ENCODE measurements around the gene SWAP70.
"Not testable (repeated sequence)": the region's sequence is repeated elsewhere in the genome, so short reads cannot be mapped to it uniquely, and the experiment has no call there.

Gene SWAP70

DNA sequence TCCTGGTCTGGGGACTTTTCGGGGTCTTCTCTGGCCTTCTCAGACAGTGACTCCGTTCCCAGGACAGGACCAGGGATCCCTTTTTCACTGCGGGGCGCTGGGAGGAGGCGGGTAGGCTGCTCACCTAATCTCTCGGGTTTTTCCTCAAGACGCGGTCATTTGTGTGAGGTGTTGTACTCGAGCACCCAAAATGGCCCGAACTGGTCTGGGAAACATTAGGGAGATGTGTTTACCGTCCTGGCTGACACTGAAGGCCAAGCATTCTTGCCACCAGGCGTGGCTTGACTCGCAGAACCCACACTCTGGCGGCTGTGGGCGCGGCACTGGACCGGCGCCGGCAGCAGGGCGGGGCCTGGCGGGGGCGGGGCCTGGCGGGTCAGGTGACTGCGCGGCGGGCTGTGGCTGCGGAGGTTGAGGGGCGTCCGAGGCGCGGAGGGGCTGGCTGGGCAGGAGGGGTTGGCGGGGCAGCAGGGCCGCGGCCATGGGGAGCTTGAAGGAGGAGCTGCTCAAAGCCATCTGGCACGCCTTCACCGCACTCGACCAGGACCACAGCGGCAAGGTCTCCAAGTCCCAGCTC lies at the start of gene SWAP70:
SWAP70 (plus strand) TSS at position 379 of the 577 bp plus-strand sequence; CDS start at position 482, 103 bp downstream.
- peak; percentile 89 for DNase-seq

GRCh38 chr11:9615031-9615451 lies 48.8 kb upstream of the SWAP70 start:
- DNase-seq, result peak; percentile 85

- peak; percentile 35 for DNase-seq
These were observed 47.7 kb upstream of the SWAP70 start for GRCh38 chr11:9616042-9616675.

DNA sequence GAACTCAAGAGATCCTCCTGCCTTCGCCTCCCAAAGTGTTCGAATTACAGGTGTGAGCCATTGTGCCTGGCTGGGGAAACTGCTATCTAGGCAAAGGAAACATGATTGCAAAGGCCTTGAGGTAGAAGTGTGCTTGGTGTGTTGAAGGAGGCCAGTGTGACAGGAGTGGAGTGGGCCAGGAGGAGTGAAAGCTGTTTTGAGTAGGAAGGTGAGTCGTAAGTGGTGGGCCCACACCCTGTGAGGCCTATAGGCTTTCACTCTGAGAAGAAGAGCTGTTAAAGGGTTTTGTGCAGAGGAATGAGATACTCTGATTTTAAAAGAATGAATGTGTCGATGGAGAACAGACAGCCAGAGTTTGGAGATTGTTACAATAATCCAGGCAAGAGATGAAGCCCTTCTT lies 47.0 kb upstream of the SWAP70 start:
- DNase-seq, result no peak

- DNase-seq, result no peak
These were observed 45.9 kb upstream of the SWAP70 start for GRCh38 chr11:9617940-9618339.

GRCh38 chr11:9619004-9619403 lies 44.9 kb upstream of the SWAP70 start:
- no peak for DNase-seq

DNA sequence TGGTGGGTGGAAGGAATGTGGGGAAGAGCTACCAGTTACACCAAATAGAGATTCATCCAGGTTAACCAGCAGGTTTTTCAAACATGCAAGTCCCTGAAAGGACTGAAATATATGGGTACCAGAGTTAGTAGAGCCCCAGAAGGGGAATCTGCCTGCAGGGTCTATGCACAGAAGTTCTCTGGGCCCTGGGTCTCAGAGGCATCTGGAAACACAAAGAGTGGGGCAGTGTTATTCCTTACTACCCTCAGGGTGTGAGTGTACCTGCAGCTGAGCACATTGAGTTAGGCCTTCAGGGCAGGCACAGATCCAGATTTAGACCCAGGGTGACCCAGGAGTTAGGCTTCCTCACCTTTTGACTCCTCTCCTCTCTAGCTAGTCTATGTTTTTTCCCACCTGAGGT lies 43.9 kb upstream of the SWAP70 start:
- DNase-seq, result no peak

- DNase-seq, result not testable (repeated sequence)
These were observed 41.5 kb upstream of the SWAP70 start for GRCh38 chr11:9622353-9622752.

DNA sequence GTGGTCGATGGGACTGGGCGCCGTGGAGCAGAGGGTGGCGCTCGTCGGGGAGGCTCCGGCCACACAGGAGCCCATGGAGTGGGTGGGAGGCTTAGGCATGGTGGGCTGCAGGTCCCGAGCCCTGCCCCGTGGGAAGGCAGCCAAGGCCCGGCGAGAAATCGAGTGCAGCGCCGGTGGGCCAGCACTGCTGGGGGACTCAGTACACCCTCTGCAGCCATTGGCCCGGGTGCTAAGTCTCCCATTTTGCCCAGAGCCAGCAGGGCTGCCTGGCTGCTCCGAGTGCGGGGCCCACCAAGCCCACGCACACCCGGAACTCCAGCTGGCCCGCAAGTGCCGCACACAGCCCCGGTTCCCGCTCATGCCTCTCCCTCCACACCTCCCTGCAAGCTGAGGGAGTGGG lies 40.8 kb upstream of the SWAP70 start:
- DNase-seq, result not testable (repeated sequence)

- DNase-seq, result no peak
These were observed 39.4 kb upstream of the SWAP70 start for GRCh38 chr11:9624448-9624847.

- no peak for DNase-seq
These were observed 38.7 kb upstream of the SWAP70 start for GRCh38 chr11:9625162-9625561.

- peak; percentile 82 for DNase-seq
These were observed 38.1 kb upstream of the SWAP70 start for GRCh38 chr11:9625728-9626127.

DNA sequence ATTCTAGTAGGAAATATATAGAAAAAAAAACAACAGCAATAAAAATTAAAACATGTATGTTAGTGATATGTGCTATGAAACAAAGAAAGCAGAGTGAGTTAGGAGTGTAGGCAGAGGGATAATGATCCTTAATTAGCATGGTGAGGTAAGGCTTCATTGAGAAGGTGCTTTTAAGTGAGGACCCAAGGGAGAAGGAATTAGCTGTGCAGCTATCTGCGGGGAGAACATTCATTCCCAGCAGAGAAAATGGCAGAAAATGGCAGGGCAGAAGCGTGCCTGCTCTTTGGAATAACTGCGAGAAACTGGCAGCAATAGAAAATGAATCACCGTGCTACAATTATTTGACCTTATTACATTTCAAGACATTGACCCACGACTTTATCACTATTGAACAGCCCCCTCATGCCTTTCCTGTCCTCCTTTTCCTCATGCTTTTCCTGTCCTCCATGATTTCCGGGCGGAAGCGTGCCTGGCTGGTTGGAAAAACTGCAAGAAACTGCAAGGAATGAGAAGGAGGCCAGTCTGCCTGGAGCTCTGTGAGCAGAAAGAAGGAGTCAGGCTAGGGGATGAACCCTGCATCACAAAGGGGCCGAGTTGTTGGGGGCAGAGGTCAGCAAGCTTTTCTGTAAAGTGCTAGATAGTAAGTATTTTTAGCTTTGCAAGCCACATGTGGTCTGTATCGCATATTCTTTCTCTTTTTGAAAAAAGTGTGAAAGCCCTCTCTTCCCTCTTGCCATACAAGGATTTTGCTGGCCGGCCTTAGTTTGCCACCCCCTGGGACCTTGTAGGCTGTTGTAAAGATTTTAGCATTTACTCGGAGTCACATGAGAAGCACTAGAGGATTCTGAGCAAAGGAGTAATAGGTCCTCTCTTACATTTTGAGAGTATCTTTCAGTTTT lies 37.1 kb upstream of the SWAP70 start:
- DNase-seq, result peak; percentile 31

DNA sequence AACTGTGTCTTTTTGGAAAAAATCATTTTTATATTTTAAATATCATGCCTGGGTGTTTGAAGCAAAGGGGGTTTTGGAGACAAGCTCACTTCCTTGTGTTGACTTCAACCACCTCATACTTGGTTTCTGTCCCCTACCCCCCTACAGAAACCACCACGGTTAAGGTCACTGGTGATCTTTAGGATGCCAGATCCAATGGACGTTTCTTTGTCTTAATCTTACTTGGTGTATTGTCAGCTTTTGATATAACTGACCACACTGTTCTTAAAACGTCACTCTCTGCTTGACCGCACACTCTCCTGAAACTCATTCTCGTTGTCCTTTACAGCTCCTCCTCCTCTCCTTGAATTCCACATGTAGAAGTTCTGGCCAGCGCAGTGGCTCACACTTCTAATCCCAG lies 34.8 kb upstream of the SWAP70 start:
- DNase-seq, result no peak

DNA sequence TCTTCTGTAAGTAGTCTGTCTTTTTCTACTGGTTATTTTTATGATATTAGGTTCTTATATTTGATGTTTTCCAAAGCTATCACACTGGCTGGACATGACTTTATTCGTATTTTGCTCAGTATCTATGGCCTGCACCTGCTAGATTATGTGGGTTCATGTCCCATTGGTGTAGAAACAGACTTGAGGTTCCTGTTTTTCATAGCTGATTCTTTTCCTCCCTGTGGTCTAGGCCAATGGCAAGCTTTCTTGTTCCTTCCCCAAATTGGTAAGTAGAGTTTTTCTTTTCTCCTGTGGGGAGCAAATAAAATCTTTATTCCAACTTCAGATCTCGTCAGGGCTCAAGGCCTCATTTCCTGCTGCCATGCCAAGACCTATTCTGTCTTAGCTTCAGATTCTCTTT lies 30.2 kb upstream of the SWAP70 start:
- no peak for DNase-seq

- no peak for DNase-seq
These were observed 27.2 kb upstream of the SWAP70 start for GRCh38 chr11:9636691-9637090.

- no peak for DNase-seq
These were observed 24.8 kb upstream of the SWAP70 start for GRCh38 chr11:9639099-9639498.

- peak; percentile 90 for DNase-seq
These were observed 23.9 kb upstream of the SWAP70 start for GRCh38 chr11:9639985-9640384.

DNA sequence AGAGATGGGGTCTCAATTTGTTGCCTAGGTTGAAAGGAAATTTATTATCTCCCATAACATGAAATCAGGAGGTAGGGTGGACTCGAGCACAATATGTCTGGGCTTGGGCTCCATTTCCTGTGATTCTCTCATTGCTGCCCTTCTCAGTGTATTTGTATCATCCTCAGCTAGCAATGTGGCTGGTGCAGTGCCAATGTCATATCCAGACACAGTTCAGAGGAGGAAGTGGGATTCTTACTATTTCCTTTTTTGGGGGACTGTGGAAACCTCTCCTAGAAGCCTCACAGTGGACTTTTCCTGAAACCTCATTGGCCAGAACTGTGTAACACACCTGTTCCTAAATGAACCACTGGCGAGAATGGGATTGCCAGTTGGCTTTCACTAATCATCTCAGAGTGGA lies 21.0 kb upstream of the SWAP70 start:
- peak; percentile 55 for DNase-seq

- DNase-seq, result no peak
These were observed 20.1 kb upstream of the SWAP70 start for GRCh38 chr11:9643751-9644150.

- DNase-seq, result no peak
These were observed 18.0 kb upstream of the SWAP70 start for GRCh38 chr11:9645881-9646280.

- no peak for DNase-seq
These were observed 17.6 kb upstream of the SWAP70 start for GRCh38 chr11:9646324-9646723.

- DNase-seq, result no peak
These were observed 12.4 kb upstream of the SWAP70 start for GRCh38 chr11:9651481-9651880.

All from suppressor macrophage treated with lipopolysaccharide for 4 hours (primary cell).